ENCODE measurements around the gene TEAD4. TPM values are rescaled to one million over a fixed set of nuclear protein-coding genes. Genes with fewer than 3 reads are reported as not detected.

The TEAD4 gene
- total RNA-seq, 1 experiment from 2014 or later: 96.2 TPM

DNA sequence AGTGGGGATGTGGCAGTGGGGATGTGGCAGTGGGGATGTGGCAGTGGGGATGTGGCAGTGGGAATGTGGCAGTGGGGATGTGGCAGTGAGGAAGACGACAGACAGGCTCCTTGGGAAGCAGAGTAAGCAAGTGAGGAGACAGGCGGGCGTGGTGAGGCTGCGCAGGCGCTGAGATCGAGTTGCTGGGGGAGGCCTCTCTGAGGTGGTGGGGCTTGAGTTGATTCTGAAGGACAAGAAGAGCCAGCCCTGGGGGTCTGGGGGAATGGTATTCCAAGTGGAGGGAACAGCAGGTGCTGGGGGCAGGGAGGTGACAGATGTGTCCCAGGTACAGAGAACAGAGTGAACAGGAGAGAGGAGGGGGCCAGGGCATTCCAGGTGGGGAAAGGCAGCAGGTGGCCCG lies 84.2 kb downstream of the TEAD4 start:
- H3K27ac Mint-ChIP-seq (ENCODE audit: unreplicated experiment): peak overlapping the region; percentile 14
- intact Hi-C loops (cut with micrococcal nuclease; ENCODE audit: unreplicated experiment): no loop called here
- H3K9me3 Mint-ChIP-seq (ENCODE audit: unreplicated experiment): no peaks in the 10 kb centered on the region
- CTCF ChIA-PET: no interaction called here
- Histone ChIP-seq H3K9me3 (no peaks in the 10 kb centered on the region), H3K4me3 (ENCODE audit: low read depth, low read length) (no peak overlapping the region), H3K36me3 (ENCODE audit: control insufficient read depth, insufficient read depth, low read length) (no peaks in the 10 kb centered on the region; the same call in none of the 2 replicates), H3K27me3 (replicated peaks; ENCODE audit: control insufficient read depth, insufficient read depth, low read length) (no peaks in the 10 kb centered on the region), H3K4me1 (no peaks in the 10 kb centered on the region)
- no peaks in the 10 kb centered on the region for H3K27me3 Mint-ChIP-seq (ENCODE audit: insufficient read depth, unreplicated experiment)
- POLR2A ChIA-PET: no interaction called here
- peaks cover 7% of the 10 kb centered on the region for H3K4me1 Mint-ChIP-seq (ENCODE audit: low read depth, unreplicated experiment)
- BruUV-seq (replicated peaks): no TSS peak
- peaks cover 65% of the 10 kb centered on the region for H3K36me3 Mint-ChIP-seq (ENCODE audit: insufficient read depth, unreplicated experiment)
- no peak for TF ChIP-seq CTCF (IDR thresholded peaks at IDR 0.05; ENCODE audit: insufficient read depth in 1 of 2, low read depth in 1 of 2, low read length in 1 of 2, severe bottlenecking in 1 of 2, unreplicated experiment in 1 of 2)
- H3K4me3 Mint-ChIP-seq (ENCODE audit: unreplicated experiment): no peak overlapping the region
- DNase-seq: no peak

DNA sequence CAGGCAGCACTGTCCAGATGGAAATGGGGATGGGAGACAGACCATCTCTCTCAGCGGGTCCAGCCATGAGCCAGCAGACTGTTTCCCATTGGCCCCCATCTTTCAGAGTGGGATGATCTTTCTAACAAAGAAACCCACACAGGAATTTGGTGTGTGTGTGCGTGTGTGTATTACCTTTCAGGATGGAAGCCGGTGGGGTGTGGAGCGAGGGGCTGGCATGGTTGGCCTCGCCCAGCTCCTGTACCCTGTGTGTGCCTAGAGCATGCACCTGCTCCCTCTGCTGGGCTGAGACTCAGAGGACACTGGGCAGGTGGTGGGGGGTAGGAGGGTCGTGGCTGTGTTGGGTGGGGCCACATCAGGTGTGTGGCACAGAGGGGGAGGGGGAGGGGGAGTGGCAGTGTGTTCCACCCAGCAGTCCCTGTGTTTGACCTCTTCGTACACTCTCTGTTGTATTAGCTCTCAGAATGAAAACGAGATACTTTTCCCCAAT lies 85.0 kb downstream of the TEAD4 start:
- Mint-ChIP-seq H3K4me1 (ENCODE audit: low read depth, unreplicated experiment) (peaks cover 7% of the 10 kb centered on the region), H3K9me3 (ENCODE audit: unreplicated experiment) (no peaks in the 10 kb centered on the region), H3K27me3 (ENCODE audit: insufficient read depth, unreplicated experiment) (no peaks in the 10 kb centered on the region), H3K36me3 (ENCODE audit: insufficient read depth, unreplicated experiment) (peaks cover 58% of the 10 kb centered on the region), H3K4me3 (ENCODE audit: unreplicated experiment) (no peak overlapping the region), H3K27ac (ENCODE audit: unreplicated experiment) (no peak overlapping the region)
- H3K4me3 ChIP-seq (ENCODE audit: low read depth, low read length): no peak overlapping the region
- ChIA-PET POLR2A (no interaction called here), CTCF (interaction anchor here (0.6 kb wide), 1 partner anchor 168 kb away, joined by 6 read pairs; no protein-coding TSS in a partner anchor)
- H3K27me3 ChIP-seq (replicated peaks; ENCODE audit: control insufficient read depth, insufficient read depth, low read length): no peaks in the 10 kb centered on the region
- BruUV-seq (replicated peaks): no TSS peak
- intact Hi-C loops (cut with micrococcal nuclease; ENCODE audit: unreplicated experiment): no loop called here
- H3K9me3 ChIP-seq: no peaks in the 10 kb centered on the region
- no peaks in the 10 kb centered on the region; the same call in none of the 2 replicates for H3K36me3 ChIP-seq (ENCODE audit: control insufficient read depth, insufficient read depth, low read length)
- TF ChIP-seq CTCF (IDR thresholded peaks at IDR 0.05; ENCODE audit: insufficient read depth in 1 of 2, low read depth in 1 of 2, low read length in 1 of 2, severe bottlenecking in 1 of 2, unreplicated experiment in 1 of 2): no peak
- H3K4me1 ChIP-seq: no peaks in the 10 kb centered on the region
- no peak for DNase-seq

- intact Hi-C loops (cut with micrococcal nuclease; ENCODE audit: unreplicated experiment): no loop called here
- no peak for TF ChIP-seq CTCF (IDR thresholded peaks at IDR 0.05; ENCODE audit: insufficient read depth in 1 of 2, low read depth in 1 of 2, low read length in 1 of 2, severe bottlenecking in 1 of 2, unreplicated experiment in 1 of 2)
- H3K4me3 Mint-ChIP-seq (ENCODE audit: unreplicated experiment): no peak overlapping the region
- peaks cover 48% of the 10 kb centered on the region for H3K36me3 Mint-ChIP-seq (ENCODE audit: insufficient read depth, unreplicated experiment)
- H3K9me3 ChIP-seq: no peaks in the 10 kb centered on the region
- ChIA-PET CTCF (interaction anchor here (0.6 to 1.6 kb wide), 2 partner anchors 28 to 192 kb away, joined by 4 to 5 read pairs; no protein-coding TSS in a partner anchor), POLR2A (interaction anchor here (0.7 kb wide), 1 partner anchor 36 kb away, joined by 3 read pairs; no protein-coding TSS in a partner anchor)
- H3K4me3 ChIP-seq (ENCODE audit: low read depth, low read length): no peak overlapping the region
- no peaks in the 10 kb centered on the region for H3K9me3 Mint-ChIP-seq (ENCODE audit: unreplicated experiment)
- H3K27ac Mint-ChIP-seq (ENCODE audit: unreplicated experiment): no peak overlapping the region
- no TSS peak for BruUV-seq (replicated peaks)
- no peaks in the 10 kb centered on the region for H3K27me3 Mint-ChIP-seq (ENCODE audit: insufficient read depth, unreplicated experiment)
- H3K4me1 ChIP-seq: no peaks in the 10 kb centered on the region
- H3K27me3 ChIP-seq (replicated peaks; ENCODE audit: control insufficient read depth, insufficient read depth, low read length): no peaks in the 10 kb centered on the region
- H3K4me1 Mint-ChIP-seq (ENCODE audit: low read depth, unreplicated experiment): peaks cover 7% of the 10 kb centered on the region
- H3K36me3 ChIP-seq (ENCODE audit: control insufficient read depth, insufficient read depth, low read length): no peaks in the 10 kb centered on the region; the same call in 1 of the 2 replicates
- DNase-seq: no peak
Measured at GRCh38 chr12:3045494-3045893, 86.3 kb downstream of the TEAD4 start.
